Astrocyte of the spinal cord (primary cell): ENCODE measurements around the gene DHRS3.

Experiments used
- DNase-seq: peaks from one replicate; pipeline ENCODE4 v3.0.0; 2011; ENCODE audit warnings: low read depth, low spot score
- H3K4me3 ChIP-seq: 2 replicates; pipeline ENCODE4 v1.5.1; 2011; ENCODE audit warnings: low read depth, mild to moderate bottlenecking, low read length, moderate library complexity
- in situ Hi-C: cut with HindIII; loops from 2 replicates; pipeline ENCODE4 v1.10.0; 2017; ENCODE audit warnings: low sequenced_read_pairs
- TF ChIP-seq, protein P1 (sequence below): IDR thresholded peaks from 2 replicates; pipeline ENCODE4 v1.5.1; 2012; ENCODE audit warnings: low read depth, mild to moderate bottlenecking, low read length, inconsistent platforms

DHRS3 gene

GRCh38 chr1:12572522-12572921 lies 45.5 kb downstream of the DHRS3 start:
- H3K4me3 ChIP-seq = no peak overlapping the region
- in situ Hi-C loops = no loop called here
- DNase-seq = no peak
- TF ChIP-seq, protein P1, sequence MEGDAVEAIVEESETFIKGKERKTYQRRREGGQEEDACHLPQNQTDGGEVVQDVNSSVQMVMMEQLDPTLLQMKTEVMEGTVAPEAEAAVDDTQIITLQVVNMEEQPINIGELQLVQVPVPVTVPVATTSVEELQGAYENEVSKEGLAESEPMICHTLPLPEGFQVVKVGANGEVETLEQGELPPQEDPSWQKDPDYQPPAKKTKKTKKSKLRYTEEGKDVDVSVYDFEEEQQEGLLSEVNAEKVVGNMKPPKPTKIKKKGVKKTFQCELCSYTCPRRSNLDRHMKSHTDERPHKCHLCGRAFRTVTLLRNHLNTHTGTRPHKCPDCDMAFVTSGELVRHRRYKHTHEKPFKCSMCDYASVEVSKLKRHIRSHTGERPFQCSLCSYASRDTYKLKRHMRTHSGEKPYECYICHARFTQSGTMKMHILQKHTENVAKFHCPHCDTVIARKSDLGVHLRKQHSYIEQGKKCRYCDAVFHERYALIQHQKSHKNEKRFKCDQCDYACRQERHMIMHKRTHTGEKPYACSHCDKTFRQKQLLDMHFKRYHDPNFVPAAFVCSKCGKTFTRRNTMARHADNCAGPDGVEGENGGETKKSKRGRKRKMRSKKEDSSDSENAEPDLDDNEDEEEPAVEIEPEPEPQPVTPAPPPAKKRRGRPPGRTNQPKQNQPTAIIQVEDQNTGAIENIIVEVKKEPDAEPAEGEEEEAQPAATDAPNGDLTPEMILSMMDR = no peak

- no peak overlapping the region for H3K4me3 ChIP-seq
- in situ Hi-C loops = no loop called here
- no peak for DNase-seq
- TF ChIP-seq, protein P1 = no peak
These were observed 47.7 kb downstream of the DHRS3 start for GRCh38 chr1:12570291-12570690.

DNA sequence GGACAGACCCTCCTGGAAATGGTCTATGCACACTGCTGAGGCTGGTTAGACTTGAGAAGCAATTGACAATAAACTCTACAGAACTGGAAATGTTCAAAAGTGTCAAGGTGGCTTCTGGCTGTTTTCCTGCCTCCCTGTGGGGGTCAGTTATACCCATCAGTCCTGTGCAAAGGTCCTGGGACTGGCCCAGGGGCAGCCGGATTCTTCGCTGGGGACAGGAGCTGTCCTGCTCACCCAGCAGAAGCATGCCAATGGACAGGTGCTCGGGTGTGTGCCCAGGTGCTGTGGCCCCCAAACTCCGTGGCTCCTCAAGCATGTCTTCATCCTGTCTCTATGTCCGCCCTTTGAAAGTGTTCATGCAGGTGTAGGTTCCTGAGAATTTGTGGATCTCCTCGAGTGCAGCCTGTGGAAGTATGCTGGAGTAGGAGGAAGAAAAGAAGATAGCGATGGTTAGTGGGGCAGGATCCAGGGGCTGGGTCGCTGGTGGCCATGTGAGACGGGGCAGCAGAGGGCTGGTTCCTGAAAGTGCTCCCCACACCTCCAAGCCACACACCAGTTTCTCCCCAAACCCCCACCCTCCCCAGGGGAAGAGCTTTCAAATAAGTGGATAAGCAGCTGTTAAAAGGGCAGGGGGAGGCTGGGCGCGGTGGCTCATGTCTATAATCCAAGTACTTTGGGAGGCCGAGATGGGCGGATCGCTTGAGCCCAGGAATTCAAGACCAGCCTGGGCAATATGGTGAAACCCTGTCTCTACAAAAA lies 49.8 kb downstream of the DHRS3 start:
- TF ChIP-seq, protein P1 = no peak
- no peak for DNase-seq
- H3K4me3 ChIP-seq = no peak overlapping the region
- in situ Hi-C loops = no loop called here

DNA sequence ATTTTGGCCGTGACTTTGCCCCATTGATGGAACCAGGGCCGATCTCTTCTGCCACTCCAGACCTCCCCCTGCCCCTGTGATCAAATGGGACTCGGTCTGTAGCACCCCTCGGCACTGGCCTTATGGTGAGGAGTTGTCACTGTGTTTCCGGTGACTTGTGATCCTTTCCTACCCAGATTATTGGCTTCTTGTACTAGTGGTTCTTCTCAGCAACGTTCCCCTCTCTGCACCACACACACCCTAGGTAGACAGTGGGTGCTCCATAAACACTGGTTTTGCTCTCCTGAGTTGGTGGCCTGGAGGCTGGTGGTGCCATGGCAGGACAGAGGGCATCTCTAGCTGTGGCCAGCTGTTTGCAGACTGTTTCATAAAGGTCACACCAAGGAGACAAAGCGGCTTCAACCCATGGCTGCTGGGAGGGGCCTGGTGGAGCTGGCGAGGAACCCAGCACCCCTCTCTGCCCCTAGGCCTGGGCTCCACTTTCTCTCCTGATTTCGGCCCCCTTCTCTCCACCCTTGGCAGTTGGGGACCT lies 50.7 kb downstream of the DHRS3 start:
- no peak for DNase-seq
- in situ Hi-C loops = no loop called here
- H3K4me3 ChIP-seq = no peak overlapping the region
- TF ChIP-seq, protein P1 = no peak

- in situ Hi-C loops = no loop called here
- H3K4me3 ChIP-seq = no peak overlapping the region
- DNase-seq = no peak
- TF ChIP-seq, protein P1 = no peak
These were observed 51.3 kb downstream of the DHRS3 start for GRCh38 chr1:12566484-12567287.

DNA sequence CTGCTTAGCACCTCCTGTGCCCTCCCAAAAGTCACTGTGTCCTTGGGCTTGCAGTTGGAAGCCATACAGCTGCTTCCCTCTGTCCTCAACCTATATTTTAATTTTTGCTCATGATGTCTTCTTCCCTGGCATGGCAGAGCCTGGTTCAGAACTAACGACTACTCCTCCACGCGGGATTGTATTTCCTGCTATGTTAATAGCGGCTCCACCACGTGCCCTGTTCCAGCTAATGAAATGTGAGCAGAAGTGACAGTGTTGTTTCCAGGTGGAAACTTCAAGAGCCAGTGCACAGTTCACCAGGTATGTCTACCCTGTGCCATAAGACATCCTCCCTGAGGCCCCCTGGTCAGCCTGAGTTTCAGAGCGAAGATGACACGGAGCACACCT lies 52.1 kb downstream of the DHRS3 start:
- no peak for DNase-seq
- no peak overlapping the region for H3K4me3 ChIP-seq
- TF ChIP-seq, protein P1 = no peak
- in situ Hi-C loops = no loop called here
